HuH-7.5 (cell line): ENCODE data around the gene ASAP3.

Experiments
- DNase-seq: peaks from one replicate; pipeline ENCODE4 v3.0.0; 2011; ENCODE audit warnings: low spot score

Gene ASAP3

GRCh38 chr1:23422941-23423340, 61.0 kb downstream of the ASAP3 start:
- DNase-seq, result no peak

- no peak for DNase-seq
These were observed 61.6 kb downstream of the ASAP3 start for GRCh38 chr1:23422241-23422877.

GRCh38 chr1:23421753-23422240, 62.2 kb downstream of the ASAP3 start:
- DNase-seq, result no peak

- DNase-seq, result no peak
These were observed 62.6 kb downstream of the ASAP3 start for GRCh38 chr1:23421343-23421742.

GRCh38 chr1:23420778-23421177, 63.2 kb downstream of the ASAP3 start:
- DNase-seq, result no peak

- no peak for DNase-seq
These were observed 64.8 kb downstream of the ASAP3 start for GRCh38 chr1:23419180-23419579.

- no peak for DNase-seq
These were observed 66.4 kb downstream of the ASAP3 start for GRCh38 chr1:23417570-23417969.

GRCh38 chr1:23416964-23417363, 67.0 kb downstream of the ASAP3 start:
- DNase-seq, result no peak

- DNase-seq, result no peak
These were observed 75.1 kb downstream of the ASAP3 start for GRCh38 chr1:23408797-23409290.

- no peak for DNase-seq
These were observed 76.9 kb downstream of the ASAP3 start for GRCh38 chr1:23407016-23407630.

GRCh38 chr1:23405946-23406345, 78.0 kb downstream of the ASAP3 start:
- no peak for DNase-seq

- peak; percentile 57 for DNase-seq
These were observed 80.1 kb downstream of the ASAP3 start for GRCh38 chr1:23403735-23404486.

- no peak for DNase-seq
These were observed 80.6 kb downstream of the ASAP3 start for GRCh38 chr1:23403355-23403734.

GRCh38 chr1:23403038-23403336, 81.0 kb downstream of the ASAP3 start:
- no peak for DNase-seq

GRCh38 chr1:23402286-23403037, 81.5 kb downstream of the ASAP3 start:
- DNase-seq, result no peak

- no peak for DNase-seq
These were observed 82.7 kb downstream of the ASAP3 start for GRCh38 chr1:23401313-23401712.

- no peak for DNase-seq
These were observed 83.5 kb downstream of the ASAP3 start for GRCh38 chr1:23400324-23401114.

GRCh38 chr1:23399229-23399628, 84.8 kb downstream of the ASAP3 start:
- no peak for DNase-seq

- DNase-seq, result no peak
These were observed 86.1 kb downstream of the ASAP3 start for GRCh38 chr1:23397908-23398307.

GRCh38 chr1:23396380-23396779, 87.6 kb downstream of the ASAP3 start:
- no peak for DNase-seq

GRCh38 chr1:23395849-23396248, 88.1 kb downstream of the ASAP3 start:
- DNase-seq, result no peak
